ENCODE results near the gene TFAP2B.

Gene TFAP2B

GRCh38 chr6:50818673-50819072 is at the start of gene TFAP2B:
Gene TFAP2B, plus strand, starts transcription at chr6:50818871. Its CDS starts 21 bp downstream, at chr6:50818892.
- no peak for DNase-seq

GRCh38 chr6:50778696-50779095 is 40.0 kb upstream of the TFAP2B start:
- no peak for DNase-seq

GRCh38 chr6:50780382-50780781 is 38.3 kb upstream of the TFAP2B start:
- DNase-seq, result no peak

GRCh38 chr6:50785921-50786320 is 32.8 kb upstream of the TFAP2B start:
- no peak for DNase-seq

- DNase-seq, result peak; percentile 44
Measured at GRCh38 chr6:50791900-50792508, 26.7 kb upstream of the TFAP2B start.

- no peak for DNase-seq
Measured at GRCh38 chr6:50792771-50793170, 25.9 kb upstream of the TFAP2B start.

- no peak for DNase-seq
Measured at GRCh38 chr6:50795574-50795973, 23.1 kb upstream of the TFAP2B start.

- DNase-seq, result no peak
Measured at GRCh38 chr6:50804283-50804682, 14.4 kb upstream of the TFAP2B start.

- DNase-seq, result no peak
Measured at GRCh38 chr6:50807035-50807434, 11.6 kb upstream of the TFAP2B start.

GRCh38 chr6:50815436-50816114 is 3.1 kb upstream of the TFAP2B start:
- no peak for DNase-seq

- DNase-seq, result peak; percentile 49
Measured at GRCh38 chr6:50816115-50816675, 2.5 kb upstream of the TFAP2B start.

GRCh38 chr6:50816947-50817645 is 1.6 kb upstream of the TFAP2B start:
- DNase-seq, result no peak

- DNase-seq, result no peak
Measured at GRCh38 chr6:50817646-50817950, 1.1 kb upstream of the TFAP2B start.

- DNase-seq, result no peak
Measured at GRCh38 chr6:50818020-50818419, 651 bp upstream of the TFAP2B start.

GRCh38 chr6:50819466-50819903 is 814 bp downstream of the TFAP2B start:
- DNase-seq, result no peak

- DNase-seq, result no peak
Measured at GRCh38 chr6:50819904-50820868, 1.5 kb downstream of the TFAP2B start.

- DNase-seq, result no peak
Measured at GRCh38 chr6:50820869-50821264, 2.2 kb downstream of the TFAP2B start.

- no peak for DNase-seq
Measured at GRCh38 chr6:50821441-50822077, 2.9 kb downstream of the TFAP2B start.

GRCh38 chr6:50822078-50822476 is 3.4 kb downstream of the TFAP2B start:
- no peak for DNase-seq

- no peak for DNase-seq
Measured at GRCh38 chr6:50823094-50823920, 4.6 kb downstream of the TFAP2B start.

GRCh38 chr6:50824552-50824951 is 5.9 kb downstream of the TFAP2B start:
- DNase-seq, result no peak

All from DMS153 (cell line).